ENCODE data around the gene HOXB2.

The HOXB2 gene

DNA sequence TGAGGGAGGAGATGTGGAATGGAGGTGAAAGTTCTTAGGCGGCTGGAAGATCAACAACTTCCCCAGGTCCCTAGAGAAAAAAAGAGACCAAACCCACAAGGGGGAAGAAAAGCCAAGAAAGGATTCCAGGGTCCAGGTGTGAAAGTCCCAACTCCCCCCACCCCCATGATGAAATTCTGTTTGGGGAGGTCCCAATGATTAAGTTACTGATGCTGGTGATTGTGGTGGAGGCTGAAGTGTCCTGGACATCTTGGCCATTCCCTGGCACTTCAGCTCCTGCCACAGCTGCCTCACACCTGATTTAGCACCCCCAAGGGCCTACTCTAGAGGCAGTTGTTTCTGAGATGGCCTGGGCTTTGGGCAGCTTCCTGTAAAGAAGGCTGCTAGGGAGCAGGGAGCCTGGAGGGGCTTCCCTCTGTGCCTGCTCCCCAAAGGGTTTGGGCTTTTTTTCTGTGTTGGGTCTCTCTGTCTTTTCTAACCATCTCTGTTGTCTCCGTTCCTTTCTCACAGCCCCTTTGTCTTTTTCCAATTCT lies 20.2 kb upstream of the HOXB2 start:
- DNase-seq = no peak

DNA sequence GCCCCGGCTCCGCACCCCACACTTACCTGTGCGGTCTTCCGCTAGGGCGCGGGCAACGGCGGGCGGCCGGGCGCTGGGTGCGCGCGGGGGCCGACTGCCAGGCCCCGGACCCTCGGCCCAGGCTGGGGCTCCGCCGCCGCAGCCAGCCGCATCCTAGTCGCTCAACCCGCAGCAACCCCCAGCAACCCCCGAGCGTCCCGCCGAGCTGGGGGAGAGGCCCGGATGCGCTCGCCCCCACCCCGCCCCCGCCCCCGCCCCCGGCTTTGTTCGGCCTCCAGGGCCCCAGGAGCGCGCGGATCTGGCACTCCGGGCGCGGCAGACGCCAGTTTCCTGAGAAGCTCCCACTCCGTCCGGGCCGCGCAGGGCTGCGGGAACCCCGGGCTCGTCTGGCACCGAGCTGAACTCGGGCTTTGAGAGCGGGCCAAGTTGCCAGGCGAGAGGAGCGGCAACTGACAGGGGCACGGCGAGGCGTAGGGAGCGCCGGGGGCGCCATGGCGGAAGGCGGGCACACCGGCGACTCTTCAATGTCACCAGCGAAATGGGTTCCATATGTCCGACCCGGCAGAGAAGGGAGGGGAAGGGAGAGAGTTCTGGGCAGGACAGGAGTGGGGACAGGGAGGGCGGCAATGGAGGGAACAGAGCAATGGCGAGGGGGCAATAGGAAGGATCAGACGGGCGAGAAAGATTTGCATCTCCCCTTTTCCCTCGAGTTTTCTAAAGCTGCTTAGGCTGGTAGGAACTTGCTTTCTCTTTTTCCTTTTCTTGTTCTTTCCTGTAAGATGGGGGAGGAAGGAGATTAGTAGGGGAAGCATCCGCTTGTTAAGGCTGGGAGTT lies 19.5 kb upstream of the HOXB2 start:
- DNase-seq = no peak

DNA sequence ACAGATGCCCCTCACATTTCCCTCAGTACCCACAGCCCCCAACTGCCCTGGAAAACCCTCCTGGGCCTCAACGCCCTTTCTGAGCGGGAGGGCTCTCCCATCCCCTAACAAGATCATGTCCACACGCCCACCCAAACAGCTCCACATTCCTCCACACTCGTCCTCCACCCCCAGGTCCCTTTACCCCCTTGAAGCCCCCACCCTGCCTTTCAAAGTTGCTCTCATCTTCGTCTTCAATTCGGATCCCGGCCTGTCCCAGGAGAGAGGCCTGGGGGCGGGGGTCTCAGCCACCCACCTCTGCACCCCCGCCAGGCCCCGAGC lies 18.9 kb upstream of the HOXB2 start:
- no peak for DNase-seq

DNA sequence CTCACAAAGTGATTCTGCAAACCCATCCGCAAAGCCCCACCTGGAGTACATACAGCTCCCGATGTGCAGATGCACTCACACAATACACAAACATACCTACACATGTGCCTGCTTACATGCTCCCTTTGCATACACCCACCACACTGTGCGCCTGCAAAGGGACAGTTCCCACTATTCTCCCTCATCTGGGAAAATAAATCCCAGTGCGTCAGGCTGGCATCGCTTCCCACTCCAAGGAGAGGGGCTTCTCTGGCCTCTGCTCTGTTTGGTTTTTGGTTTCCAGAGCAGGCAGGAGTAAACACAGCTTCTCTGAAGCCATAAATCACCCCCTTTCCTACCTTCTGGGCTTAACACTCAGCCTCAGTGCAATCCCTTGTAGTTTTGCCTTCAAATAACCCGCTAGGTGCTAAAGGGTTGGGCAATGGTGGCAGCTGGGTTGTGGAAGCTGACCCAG lies 18.5 kb upstream of the HOXB2 start:
- DNase-seq = no peak

DNA sequence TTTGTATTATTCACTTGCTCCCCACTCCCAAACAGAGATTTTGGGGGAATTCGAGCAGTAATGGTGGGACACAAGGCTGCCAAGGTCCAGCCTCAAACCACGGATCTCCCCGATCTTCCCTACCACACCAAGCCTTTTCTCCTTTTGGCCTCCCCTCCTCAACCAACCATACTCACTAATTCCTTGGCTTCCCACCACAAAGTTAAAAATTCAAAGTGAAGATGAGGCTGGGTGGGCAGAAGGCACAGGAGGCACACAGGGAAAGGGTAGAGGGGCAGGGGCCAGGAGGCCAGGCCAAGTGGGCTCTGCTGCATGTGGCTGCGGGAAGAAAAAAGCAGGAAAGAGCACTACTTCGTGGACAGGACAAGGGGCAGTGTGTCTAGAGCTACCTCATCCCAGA lies 18.0 kb upstream of the HOXB2 start:
- no peak for DNase-seq

DNA sequence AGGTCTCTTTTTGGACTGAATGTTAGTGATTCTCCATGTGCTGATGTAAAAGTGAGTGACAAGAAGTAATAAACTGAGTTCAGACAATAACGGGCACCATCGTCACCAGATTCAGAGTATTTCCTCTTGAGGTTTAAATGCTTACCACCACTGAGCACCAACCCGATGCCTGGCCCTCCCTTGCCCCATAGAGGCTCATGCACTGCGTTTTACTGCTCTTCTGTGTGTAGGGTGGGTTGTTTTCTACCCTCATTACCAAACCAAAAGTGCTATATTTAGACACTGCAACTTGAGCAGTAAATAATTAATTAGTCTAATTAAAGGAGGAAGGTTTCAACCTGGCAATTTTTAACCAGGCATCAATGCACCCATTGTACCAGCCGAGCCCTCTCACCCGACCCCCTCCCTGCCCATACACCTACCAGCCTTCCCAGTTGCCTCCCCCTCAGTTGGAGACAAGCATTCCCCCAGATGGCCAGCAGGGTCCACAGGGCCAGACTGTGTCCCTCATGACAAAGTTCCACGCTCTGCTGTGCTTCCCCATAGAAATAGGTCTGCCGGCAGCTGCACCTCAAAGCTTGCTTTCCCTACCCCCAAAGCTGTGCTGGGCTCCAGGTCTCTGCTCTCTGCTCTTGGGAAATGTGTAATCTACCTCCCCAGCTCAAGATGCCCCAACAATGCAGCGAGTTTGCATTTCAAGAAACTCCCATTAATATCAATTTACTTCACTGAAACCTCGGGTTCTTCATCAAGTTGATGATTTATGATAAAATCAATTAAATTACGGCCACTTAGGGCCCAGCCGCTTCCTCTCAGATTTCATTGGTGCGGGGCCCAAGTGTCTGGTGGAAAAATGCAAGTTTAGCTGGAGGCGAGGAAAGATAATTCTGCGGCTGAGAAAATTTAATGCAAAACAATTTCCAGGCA lies 17.2 kb upstream of the HOXB2 start:
- no peak for DNase-seq

DNA sequence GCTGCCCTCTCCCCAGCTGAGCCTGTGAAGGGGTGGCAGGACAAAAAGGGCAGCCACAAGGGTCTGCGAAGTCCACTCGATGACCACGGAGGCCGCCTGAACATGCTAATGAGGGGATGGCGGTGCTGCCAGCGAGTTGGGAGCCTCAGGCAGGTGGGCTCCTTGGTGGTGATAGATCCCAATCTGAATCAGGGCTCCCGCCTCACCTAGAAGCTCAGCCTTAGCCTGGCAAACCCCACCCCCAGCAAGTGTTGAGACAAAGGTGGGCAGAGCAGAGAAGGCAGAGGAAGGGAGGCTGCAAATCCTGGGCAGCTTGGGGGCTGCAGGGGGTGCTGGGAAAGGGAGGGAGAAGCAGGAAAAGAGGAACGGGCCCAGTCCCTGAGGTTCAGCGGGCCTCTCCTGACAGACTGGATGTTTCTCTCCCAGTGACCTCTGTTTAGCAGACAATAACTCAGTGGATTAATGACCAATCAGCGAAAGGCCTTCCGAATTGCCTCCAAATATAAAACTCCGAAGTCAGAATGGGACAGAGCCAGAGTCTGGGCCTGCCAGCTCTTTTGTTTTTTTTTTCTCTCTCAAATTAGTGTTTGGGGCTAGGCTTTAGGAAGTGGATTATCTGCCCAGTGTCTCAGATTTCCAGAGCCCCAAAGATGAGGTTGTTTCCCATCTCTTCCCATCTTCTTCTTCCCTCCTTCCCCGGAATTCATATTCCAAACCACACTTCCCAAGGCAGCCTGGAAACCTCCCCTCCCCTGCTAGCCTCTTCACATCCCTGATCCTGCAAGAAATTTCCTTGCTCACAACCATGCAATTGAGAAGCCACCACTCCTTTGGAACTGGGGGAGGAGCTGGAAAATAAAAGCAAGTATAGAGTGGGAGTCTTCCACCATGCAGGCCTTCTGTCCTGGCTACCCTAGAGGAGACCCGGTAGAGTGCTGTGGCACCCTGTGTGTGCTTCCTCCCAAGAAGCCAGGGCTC lies 15.2 kb upstream of the HOXB2 start:
- no peak for DNase-seq

DNA sequence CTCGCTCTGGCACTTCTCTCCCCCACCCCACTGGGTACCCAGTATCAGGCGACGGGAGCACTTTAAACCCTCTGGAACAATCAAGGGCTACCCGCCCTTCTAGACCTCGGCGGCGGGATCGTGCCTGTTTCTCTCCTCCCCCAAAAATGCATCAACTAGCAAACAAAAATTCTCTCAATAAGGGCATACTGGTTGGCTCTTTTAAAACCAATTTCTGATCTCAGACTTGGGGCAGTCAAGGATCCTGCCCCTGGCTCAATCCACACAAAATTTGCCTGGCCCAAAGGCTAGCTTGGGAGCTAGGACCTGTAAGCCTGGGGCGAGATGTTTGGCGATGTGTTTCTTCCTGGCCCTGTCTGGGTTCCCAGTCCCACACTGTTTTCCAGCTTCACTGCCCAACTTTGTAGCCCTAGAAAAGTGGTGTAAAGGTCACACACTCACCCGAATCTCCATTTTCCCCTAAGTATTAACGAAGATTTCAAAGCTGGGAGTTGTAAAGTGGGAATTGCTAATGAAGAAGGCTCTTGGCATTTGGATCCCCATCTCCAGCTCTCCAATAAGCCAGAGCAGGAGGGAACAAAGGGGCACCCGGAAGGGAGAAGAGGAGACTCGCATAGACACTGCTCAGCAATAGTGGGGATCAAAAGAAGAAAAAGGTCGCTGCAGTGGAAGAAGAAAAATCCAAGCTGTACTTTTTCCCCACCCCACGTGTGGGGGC lies 14.4 kb upstream of the HOXB2 start:
- no peak for DNase-seq

DNA sequence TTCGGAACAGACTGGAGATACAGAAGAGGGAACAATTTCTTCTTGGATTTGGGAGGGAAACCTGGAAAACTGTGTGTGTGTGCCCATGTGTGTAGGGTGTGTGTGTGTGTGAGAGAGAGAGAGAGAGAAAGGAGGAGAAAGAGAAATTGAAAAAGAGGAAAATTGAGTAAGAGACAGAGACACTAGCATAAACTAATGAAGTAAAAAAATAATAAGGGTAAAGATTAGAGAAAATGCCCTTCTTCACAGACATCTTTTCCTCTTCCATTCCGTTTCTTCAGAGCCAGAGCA lies 13.9 kb upstream of the HOXB2 start:
- DNase-seq = no peak

DNA sequence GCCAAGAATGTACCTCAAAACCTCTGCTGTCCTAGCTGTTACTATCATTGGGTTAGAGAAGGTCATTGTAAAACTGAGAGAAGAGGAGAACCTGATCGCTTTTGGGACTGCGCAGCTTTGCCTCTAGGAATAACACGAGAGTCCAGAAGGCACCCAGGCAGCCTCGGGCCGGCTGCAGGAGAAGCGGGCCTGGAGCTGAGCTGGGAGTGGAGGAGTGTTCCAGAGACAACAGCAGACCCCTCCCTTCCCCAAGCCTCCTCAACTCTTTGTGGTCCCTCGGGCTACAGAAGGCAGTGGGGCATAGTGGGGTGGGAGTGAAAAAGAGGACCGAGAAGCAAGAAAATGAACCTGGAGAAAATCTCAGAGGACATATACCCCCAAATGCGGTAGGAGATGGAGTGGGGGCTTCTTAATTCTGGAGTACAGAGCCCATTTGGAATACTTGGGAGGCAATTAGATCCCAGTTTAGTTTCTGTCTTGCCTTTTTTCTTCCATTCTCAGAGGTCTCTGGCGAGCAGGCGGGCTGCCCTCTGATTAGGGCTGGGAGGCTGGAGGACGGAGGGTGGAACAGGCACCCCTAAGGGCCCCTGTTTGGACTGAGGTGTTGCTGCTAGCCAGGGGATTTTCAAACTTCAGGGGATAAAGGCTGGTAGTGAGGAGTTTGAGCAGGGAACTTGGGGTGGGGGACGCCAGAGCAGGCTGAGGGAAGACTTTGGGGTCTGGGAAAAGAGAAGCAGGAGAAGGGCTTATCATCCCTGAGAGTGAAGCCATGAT lies 13.3 kb upstream of the HOXB2 start:
- no peak for DNase-seq

DNA sequence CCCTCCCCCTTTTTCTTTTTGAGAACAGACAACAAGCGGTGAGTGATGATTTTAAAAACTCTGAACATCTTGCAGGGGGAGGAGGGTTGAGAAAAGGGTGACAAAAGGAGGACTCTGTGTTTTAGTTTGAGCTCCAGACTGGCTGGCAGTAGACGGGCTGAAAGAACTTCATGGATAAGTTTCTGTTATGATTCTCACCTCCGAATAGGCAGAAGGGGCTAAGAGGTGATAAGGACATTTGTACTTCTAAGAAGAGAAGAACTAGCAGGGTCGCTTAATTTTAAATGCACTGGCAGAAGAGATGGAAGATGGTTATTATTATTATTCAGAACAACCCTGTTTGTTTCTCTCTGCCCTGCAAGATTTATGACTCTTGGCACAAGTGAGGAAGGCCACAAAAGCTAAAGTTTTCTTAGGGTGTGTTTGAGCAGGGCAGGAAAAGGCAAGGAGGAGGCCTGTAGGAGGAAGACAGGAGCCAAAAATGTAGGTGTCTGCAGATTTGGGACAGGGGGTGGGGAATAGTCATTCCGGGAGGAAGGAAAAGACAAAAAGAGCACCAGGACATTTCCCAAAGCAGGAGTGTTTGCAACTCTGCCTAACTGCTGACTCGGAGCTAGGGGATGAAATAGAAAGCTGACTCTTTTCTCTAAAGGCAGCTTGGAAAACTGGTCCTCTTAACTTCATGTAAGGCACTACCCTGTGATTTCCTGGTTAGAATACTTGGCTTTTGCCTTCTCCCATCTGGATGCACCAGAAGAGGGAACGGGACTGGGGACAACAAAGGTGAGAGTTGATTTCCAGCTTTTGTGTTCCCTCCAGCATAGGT lies 11.9 kb upstream of the HOXB2 start:
- no peak for DNase-seq

DNA sequence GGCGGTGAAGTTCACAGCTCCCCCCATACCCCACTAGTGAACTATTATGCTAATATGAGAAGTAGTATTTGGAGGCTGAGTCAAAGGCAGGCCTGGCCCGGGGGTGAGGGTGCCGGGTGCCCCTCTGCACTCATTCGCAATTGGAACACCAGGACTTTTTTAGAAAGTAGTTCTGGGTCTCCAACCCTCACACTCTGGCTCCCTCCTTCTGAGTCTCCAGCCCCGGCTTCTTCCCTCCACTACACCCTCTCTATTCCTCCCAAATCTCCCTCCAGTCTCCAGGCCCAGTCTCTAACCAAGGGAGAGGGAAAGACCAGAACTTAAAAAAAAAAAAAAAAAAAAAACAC lies 11.3 kb upstream of the HOXB2 start:
- no peak for DNase-seq

DNA sequence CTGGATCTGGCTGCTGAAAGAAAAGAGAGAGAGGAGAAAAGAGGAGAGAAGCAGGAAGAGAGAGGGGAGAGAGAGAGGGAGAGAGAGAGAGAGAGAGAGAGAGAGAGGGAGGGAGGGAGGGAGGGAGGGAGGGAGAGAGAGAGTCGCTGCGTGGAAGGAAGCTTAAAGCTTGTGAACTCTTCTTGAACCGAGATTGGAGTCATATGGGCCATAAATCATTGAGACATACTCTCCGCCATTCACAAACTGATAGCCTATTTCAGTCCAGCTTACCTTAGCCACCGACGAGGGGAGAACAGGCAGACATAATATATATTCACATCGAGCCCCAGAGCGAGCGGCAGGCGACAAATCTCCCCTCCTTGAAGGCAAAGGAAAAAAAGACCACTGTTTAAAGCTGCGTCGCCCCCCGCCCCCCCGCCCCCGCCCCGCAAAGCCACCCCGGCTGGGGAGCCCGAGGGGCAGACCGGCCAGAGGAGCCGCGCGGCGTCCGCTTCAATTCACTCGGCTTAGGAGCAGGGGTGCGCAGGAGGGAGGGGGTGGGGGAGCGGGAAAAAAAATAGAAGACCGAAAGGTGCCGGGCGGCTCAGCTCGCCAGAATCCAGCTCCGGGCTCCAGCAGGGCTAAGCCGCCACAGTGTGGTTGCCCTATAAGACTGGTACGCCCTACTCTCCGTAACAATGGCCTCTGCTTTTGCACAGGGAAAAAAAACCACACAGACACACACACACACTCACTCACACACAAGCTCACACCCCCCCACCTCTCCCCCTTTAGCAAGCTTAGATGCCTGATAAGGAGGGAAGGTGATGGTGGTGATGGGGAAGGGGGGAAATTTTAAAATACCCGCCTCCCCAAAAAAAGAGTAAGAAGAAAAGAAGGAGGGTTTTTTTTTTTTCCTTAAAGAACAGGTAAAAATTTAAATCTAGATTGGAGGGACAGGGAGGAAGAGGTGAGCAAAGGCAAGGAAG lies 10.6 kb upstream of the HOXB2 start:
- no peak for DNase-seq

DNA sequence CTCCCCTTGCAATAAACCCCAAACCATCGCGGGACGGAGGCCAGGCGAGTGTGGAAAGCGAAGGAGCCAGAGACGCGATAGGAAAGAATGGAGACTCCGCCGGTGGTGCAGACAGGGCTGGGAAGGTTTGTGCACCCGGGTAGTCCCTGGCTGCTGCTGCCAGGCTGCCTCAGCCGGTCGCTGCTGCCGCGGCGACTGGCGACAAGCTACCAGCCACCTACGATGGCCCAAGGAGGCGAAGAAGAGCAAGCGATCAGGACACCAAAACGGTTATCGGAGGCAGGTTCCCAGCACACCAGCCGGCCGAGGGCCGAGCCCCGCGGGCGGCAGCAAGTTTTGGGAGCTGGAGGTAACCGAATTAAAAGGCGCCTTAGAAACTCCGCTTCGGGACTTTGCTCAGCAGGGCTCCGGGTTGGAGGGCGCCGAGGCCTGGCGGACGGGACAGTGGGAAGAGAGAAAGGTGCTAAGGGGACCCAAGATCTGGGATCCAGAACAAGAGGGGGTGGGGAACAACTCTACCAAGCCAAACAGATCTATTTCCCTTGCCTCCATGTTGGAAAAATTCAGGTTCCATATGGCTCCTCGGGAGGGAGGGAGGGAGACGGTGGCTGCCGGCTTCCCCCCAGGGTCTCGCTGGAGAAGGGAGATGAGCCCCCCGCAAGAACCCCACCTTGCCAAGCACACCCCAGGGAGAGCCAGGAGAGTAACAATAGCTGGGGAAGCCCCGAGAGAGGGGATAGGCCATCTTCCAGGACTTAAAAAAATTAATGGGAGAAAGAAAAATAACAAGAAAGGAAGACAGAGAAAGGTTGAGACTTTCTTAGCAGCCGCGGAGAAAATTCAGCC lies 9.7 kb upstream of the HOXB2 start:
- no peak for DNase-seq

DNA sequence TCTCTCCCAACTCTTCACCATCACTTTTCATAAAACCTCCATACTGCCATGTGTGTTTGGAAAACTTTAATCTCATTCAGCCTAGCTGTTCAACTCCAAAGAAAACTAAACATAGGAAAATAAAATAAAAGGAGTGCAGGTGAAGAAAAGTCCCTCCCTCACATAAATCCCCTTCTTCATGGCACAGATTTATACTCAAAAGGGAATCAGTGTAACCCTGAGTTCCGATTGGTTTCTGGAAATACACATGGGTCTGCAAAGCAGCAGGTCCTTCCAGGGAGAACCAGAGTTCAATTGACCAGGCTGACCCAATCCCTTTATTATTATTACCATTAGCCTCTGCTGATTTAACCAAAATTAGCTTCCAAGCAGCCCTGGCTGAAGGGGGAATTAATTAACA lies 8.9 kb upstream of the HOXB2 start:
- DNase-seq = no peak

DNA sequence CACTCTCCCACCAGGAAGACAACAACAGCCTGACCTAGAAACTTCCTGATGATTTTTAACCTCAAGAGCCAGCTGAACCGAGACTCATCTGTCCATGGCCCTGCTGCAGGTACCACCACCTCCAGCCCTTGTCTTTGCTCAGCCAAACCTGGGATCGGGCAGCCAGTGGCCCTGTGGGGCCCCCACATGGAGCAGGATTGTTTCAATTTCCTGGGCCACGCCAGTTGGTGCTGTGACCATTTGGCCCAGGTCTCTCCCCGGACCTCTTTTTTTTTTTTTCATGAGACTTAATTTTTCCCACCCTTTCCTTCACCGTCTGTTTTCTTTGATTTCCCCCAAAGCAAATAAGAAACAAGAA lies 8.3 kb upstream of the HOXB2 start:
- DNase-seq = no peak

DNA sequence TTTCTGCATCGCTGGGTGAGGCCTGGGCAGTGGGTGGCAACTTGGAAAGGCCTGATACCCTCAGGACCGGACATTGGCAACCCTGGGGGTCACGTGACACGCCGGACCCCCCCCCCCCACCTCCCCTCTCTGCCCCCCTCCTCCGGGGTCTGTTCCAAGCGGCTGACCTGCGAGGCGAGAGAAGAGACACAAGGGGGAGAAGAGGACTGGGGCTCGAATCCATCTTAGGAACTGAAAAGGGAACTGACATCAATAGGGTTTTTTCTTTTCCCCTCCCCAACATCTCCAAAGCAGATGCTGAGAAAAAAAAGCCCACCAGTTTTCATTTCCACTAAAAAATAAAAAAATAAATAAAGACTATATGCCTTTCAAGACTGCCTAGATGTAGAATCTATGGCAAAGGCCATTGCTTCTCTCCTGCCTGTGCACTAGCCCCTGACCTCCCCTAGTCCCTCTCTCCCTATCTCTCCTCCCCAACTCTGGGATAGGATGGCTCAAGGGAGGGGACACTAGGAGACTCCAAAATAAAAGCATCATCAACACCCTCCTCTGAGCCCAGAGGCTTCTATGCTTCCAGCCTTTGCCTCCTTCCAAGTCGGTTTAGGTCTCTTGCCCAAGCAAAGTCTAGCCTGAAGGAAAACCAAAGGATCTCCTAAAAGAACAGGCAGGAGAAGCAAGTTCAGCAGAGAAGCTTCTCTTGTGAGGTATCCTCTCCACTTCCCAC lies 7.7 kb upstream of the HOXB2 start:
- no peak for DNase-seq

Measured in activated effector memory CD4-positive, alpha-beta T cell treated with anti-CD3 and anti-CD28 coated beads, Interleukin-2, amount 50 U/mL, for 16 hours (primary cell).